Measurements from ENCODE around the gene USP44.
"Not testable (repeated sequence)": the region's sequence is repeated elsewhere in the genome, so short reads cannot be mapped to it uniquely, and the experiment has no call there.

The USP44 gene

DNA sequence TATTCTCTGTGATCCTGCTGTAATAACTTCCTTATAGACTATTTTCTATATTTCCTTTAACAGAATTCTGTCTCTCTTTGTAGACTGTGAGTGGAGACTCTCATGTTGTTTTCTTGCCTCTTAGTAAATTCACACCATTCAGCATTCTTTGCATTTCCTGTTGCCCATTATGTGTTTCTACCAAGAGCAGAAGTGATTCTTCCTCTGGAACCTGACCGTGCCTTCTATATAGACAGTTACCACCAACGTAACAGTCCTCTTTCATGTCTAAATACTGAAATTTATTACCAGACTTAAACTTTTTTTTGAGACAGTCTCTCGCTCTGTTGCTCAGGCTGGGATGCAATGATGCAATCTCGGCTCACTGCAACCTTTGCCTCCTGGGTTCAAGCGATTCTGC is 46.2 kb downstream of the USP44 start:
- DNase-seq = no peak

DNA sequence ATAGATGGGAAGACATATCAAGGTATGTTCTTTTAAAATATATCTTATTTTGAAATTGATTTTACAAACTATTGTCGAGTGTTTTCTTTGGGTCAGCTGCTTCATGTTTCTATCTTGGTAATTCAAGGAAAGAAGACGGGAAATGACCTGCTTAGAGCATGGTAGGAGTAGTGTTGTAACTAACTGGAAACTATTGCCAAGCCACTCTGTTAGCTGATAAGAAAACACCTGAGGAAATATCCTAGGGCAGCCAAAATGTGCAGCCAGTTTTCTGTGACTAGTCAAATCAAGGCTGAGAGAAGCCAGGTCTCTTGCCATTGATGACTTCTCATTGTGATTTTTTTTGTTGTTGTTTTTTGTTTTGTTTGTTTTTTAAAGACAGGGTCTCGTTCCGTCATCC is 47.1 kb downstream of the USP44 start:
- no peak for DNase-seq

DNA sequence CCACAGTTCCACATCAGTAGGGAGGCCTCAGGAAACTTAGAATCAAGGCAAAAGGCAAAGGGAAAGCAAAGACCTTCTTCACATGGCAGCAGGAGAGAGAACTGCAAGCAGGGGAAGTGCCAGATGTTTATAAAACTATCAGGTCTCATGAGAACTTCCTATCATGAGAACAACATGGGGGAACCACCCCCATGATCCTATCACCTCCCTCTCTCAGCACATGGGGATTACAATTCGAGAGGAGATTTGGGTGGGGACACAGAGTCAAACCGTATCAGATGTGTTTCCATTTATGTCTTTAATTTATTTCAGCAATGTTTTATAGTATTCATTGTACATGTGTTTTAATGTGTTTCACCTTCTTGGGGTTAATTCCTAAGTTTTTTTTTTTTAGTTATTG is 51.5 kb downstream of the USP44 start:
- no peak for DNase-seq

DNA sequence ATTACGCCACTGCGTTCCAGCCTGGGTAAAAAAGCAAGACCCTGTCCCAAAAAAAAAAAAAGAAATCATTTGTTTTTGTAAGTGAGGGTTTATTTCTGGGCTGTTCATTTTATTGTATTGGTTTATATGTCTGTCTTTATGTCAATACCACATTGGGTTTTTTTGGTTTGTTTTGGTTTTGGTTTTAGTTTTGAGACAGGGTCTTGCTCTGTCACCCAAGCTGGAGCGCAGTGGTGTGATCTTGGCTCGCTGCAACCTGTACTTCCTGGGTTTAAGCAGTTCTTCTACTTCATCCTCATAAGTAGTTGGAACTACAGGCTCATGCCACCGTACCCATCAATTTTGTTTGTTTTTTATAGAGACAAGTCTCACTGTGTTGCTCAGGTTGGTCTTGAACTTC is 52.3 kb downstream of the USP44 start:
- no peak for DNase-seq

DNA sequence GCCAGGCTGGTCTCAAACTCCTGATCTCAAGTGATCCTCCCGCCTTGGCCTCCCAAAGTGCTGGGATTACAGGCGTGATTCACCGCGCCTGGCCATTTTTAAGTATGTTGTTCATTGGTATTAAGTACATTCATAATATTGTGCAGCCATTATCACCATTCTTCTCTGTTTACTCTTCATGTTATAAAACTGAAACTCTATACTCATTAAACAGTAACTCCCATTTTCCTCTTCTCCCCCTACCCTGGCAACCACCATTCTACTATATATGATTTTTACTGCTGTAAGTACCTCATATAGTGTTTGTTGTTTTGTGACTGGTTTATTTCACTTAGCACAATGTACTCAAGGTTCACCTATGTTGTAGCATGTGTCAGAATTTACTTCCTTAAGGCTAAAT is 54.2 kb downstream of the USP44 start:
- DNase-seq = no peak

DNA sequence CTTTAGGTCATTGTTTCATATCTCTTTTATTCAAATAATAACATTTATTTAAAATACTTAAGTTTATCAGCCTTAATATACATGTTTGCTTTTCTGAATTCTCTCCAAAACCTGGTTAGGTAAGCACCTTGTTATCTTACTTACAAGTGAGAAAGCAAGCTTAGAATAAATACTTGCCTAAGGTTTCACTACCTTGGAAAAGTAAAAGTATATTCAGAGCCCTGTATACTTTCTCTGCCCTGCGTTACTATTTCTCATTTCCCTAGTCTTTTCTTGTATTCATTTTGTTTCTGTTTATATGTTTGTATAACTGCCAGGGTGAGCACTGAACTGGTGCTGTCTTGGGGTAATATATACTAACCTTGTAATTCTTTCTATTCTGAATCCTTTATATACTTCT is 55.8 kb downstream of the USP44 start:
- no peak for DNase-seq

DNA sequence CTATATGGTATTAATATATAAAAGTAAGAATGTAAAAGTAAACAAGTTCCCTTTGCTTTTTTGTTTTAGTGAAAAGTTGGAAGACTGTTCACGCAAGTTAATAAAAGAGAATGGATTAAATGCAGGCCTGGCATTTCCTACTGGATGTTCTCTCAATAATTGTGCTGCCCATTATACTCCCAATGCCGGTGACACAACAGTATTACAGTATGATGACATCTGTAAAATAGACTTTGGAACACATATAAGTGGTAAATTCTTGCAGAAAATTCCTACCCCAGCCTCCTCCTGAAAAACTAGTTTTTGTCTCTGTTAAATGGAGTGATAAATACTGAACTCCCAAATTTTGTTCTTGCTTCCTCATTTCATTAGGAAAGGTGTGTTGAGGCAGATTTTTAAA is 56.4 kb downstream of the USP44 start:
- no peak for DNase-seq

DNA sequence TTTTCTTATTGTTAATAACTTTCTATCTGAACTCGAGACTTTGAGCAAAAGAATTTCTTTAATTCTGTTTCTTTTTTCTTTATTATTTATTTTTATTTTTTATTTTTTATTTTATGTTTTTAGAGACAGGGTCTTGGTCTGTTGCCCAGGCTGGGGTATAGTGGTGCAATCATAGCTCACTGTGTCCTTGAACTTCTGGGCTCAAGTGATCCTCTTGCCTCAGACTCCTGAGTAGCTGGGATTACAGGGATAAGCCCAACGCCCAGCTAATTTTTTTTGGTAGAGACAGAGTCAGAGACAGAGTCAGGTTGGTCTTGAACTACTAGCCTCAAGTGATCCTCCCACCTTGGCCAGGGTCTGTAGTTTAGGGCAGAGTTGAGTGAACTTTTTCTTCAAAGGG is 58.8 kb downstream of the USP44 start:
- DNase-seq = no peak

DNA sequence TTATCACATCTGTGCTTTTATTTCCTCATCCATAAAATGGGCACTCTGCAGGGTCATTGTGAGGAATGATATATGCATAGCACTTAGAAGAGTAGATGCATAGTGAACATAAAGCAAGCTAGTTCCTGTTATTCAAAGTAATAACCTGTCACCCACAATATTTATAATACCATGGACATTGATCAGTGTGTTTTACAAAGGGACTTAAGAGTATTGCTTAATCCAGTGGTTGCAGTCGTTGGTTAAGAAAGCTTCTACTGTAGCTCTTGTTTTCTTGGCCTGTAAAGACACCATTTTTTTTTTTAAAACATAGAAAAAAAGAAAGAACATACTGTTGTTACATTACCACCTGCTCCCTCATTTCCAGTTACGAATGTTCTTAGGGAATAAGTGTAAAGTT is 64.3 kb downstream of the USP44 start:
- DNase-seq = no peak

DNA sequence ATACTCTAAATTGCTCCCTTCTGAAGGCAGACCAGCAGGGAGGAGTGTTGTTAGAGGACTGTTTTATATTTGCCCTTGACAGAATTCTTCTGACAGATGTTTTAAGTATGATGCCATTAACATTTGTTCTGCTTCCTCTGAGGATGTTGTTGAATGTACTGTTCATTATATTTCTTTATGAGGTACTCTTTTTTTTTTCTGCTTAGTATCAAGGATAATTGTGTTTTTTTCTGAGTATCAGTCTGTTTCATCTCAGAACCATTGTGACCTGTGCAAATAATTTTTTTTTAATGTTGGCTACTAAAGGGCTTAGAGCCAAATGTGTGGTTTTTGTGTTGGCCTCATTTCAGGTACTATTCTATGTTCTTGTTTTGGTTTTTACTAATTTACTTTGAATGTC is 66.8 kb downstream of the USP44 start:
- DNase-seq = no peak

DNA sequence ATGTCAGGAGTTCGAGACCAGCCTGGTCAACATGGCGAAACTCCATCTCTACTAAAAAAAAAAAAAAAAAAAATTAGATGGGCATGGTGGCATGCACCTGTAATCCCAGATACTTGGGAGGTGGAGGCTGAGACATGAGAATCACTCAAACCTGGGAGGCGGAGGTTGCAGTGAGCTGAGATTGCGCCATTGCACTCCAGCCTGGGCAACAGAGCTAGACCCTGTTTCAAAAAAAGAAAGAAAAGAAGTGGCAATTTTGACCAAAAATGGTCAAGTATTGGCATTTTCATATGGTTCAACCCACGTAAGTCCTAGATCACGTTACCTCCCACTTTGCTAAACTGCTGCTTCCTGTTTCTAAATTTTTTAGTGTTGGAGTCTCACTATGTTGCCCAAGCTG is 68.7 kb downstream of the USP44 start:
- DNase-seq = not testable (repeated sequence)

DNA sequence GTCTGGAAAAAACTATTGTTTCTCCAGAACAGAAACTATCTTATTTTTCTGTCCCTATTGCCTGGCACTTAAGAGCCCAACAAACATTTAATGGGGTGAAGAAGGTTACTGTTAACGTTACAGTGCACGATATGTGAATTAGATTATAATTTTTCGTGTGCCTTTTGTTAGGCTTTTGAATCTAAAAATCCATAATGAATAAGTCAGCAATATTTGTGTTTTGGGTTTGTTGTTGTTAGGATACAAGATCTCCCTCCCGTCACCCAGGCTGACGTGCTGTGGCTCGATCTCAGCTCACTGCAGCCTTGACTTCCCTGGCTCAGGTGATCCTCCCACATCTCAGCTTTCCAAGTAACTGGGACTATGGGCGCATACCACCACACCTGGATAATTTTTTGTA is 69.4 kb downstream of the USP44 start:
- no peak for DNase-seq

DNA sequence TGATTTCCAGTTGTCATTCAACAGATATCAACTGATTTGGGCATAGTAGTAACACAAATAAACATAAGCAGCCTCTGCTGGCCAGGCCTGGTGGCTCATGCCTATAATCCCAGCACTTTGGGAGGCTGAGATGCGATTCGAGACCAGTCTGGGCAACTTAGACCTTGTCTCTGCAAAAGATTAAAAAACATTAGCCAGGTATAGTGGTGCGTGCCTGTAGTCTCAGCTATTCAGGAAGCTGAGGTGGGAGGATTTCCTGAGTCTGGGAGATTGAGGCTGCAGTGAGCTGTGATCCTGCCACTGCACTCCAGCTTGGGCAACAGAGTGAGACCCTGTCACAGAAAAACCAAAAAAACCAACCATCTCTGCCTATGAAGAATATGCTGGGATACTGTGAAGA is 70.2 kb downstream of the USP44 start:
- DNase-seq = no peak

DNA sequence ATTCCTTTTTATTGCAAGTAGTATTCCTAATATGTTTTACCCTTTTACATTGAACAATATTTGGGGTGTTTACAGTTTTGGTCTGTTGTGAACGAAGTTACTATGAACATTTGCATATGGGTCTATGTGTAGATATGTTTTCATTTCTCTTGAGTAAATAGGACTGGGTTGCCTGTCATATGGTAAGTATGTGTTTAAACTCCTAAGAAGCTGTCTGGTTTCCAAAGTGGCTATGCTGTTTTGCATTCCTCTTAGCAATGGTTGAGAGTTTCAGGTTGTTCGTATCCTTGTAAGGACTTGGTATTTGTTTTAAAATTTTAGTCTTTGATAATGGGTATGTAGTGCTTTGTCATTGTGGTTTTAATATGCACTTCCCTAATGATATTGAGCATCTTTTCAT is 71.0 kb downstream of the USP44 start:
- DNase-seq = no peak

DNA sequence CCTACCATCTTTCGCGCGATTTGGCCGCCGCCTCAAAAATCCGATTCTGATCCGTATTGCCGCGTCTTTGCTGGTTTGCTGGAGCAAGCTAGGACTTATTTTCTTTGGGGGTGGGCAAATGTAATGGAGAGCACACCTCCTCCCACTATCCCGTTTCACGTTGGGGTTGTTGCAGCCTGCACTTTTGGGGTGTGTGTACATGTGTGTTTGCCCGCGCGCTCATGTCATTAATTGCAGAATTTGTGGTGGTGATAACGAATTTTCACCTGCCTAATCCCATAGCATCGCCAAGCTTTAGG is 76.7 kb downstream of the USP44 start:
- DNase-seq = no peak

DNA sequence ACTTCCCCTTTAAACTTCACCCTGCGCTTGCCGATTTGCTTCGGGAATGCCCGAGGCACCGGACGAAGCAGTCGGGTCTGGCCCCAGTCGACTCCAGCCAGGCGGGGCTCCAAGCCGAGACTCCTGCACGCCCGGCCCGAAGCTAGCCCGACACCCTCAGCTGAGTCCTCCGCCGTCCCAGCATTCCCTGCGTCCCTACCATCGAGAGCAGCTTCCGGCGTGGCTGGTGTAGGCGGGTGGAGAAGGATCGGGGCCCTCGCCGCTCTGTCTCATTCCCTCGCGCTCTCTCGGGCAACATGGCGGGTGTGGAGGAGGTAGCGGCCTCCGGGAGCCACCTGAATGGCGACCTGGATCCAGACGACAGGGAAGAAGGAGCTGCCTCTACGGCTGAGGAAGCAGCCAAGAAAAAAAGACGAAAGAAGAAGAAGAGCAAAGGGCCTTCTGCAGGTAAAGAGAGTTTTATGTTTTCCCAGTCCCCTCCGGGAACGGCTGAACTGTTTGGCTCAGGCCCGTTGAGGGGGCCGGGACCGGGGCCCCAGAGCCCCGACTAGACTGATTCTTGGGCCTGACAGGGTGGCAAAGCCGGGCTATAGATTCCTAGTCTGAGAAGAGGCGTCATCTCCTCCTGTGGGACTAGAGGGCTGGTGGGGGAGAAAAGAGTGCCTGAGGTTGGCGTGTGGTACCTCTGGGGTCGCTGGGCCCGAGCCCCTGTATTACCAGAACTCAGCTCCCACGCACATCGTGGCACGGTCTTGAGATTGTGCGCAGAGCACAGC is 77.2 kb downstream of the USP44 start, which contains the start of gene METAP2:
TSS of gene METAP2 (plus strand) at position 269 of the 776 bp plus-strand sequence. CDS start at position 297, 28 bp downstream.
- DNase-seq = peak; percentile 88

DNA sequence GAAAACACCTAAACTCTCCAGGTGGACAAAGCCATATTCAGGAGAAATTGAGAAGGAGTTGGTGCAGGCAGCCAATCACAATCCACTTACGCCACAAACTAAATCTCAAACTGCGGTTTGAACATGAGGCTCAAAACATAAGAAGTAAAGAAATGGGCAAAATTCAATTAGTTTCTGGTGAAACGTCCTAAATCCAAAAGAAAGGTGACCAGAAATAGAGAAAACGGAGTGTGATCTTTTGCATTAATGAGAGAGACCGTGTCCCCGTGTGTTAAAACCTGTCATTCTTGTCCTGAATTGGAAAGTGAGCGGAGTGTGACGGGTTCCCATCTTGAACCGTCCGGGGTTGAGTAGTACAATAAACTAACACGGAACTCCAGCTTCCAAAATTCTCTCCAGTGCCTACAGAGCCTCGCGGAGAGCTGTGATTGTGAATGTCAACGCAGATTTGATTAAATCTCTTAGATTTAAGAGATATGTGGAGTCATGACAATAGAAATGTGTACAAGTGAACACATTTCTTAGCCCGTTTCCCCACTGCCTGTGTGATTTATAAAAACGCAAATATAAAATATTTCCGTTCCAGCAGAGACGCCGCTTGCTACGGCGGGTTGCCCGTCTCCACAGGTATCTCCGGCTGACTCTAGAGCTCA is 77.9 kb downstream of the USP44 start:
- DNase-seq = peak; percentile 17

DNA sequence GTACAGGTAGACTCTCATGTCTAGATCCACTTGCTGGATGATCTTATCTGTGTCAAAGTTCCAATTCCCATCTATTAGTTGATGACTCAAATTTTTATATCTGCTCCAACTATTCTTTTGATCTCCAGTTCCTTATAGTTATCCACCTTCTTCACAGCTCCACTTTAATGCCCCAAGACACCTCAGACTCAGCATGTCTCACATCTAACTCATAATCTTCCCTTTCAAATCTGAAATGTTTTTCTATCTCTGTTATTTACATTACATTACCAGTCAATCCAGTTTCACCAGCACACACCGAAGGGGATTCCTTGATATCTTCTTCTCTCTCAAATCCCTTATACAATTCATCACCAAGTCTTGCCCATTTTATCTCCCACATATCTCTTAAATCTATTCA is 81.0 kb downstream of the USP44 start:
- no peak for DNase-seq
